K562 (cell line): ENCODE measurements around the gene NEU1. TPM values are rescaled to one million over a fixed set of nuclear protein-coding genes. Genes with fewer than 3 reads are reported as not detected.

Experiments used
- BHLHE40 ChIP-seq: IDR thresholded peaks from 2 replicates; pipeline ENCODE4 v1.6.1; 2011; ENCODE audit warnings: low read length, improper control_type of control experiment
- CCAR2 ChIP-seq: fragments of 200-400 bp; formaldehyde crosslinking; IDR thresholded peaks from 2 replicates; pipeline ENCODE4 v1.6.1; 2017; ENCODE audit warnings: mild to moderate bottlenecking, low read depth, low read length
- FOXA3 ChIP-seq, 2 experiments: fragments of 450-650 bp in 1 of 2; sonication (generic) in 1 of 2; formaldehyde crosslinking; IDR thresholded peaks in 1 of 2; conservative IDR thresholded peaks in 1 of 2; 2 replicates each; pipeline versions ENCODE4 v1.4.0 to v1.8.0; 2020 to 2022; ENCODE audit warnings: mild to moderate bottlenecking in 2 of 2, missing genetic modification reagents in 1 of 2
- HNRNPUL1 ChIP-seq: fragments of 200-400 bp; formaldehyde crosslinking; IDR thresholded peaks from 2 replicates; pipeline ENCODE4 v1.6.1; 2017; ENCODE audit warnings: low read length
- PHB2 ChIP-seq: fragments of 450-650 bp; IDR thresholded peaks from 2 replicates; pipeline ENCODE4 v1.6.1; 2017; ENCODE audit warnings: low read depth
- POLR2B ChIP-seq: fragments of 450-650 bp; IDR thresholded peaks from 2 replicates; pipeline ENCODE4 v1.6.1; 2018; ENCODE audit warnings: low read depth; ENCODE audit not compliant: partially characterized antibody
- RBM34 ChIP-seq: fragments of 200-400 bp; formaldehyde crosslinking; IDR thresholded peaks from 2 replicates; pipeline ENCODE4 v1.6.1; 2018; ENCODE audit warnings: low read length, borderline replicate concordance; ENCODE audit not compliant: insufficient read depth
- SMAD2 ChIP-seq: fragments of 150-350 bp; IDR thresholded peaks from 2 replicates; pipeline ENCODE4 v1.6.1; 2014; ENCODE audit warnings: low read depth, mild to moderate bottlenecking, low read length
- SMARCC2 ChIP-seq: fragments of 450-650 bp; IDR thresholded peaks from 2 replicates; pipeline ENCODE4 v1.6.1; 2017; ENCODE audit warnings: antibody characterized with exemption, moderate library complexity, mild to moderate bottlenecking, low read depth
- STAT5A ChIP-seq: IDR thresholded peaks from 2 replicates; pipeline ENCODE4 v1.6.1; 2012; ENCODE audit warnings: low read length, inconsistent platforms, borderline replicate concordance
- THRAP3 ChIP-seq: fragments of 450-650 bp; IDR thresholded peaks from 2 replicates; pipeline ENCODE4 v1.6.1; 2016; ENCODE audit warnings: mild to moderate bottlenecking, inconsistent platforms, borderline replicate concordance
- ZBTB7A ChIP-seq: IDR thresholded peaks from 2 replicates; pipeline ENCODE4 v1.6.1; 2011; ENCODE audit warnings: low read depth, mild to moderate bottlenecking, low read length, moderate library complexity, borderline replicate concordance; ENCODE audit not compliant: control insufficient read depth
- ZFPM2 ChIP-seq: fragments of 250-450 bp; sonication (Bioruptor Pico); IDR thresholded peaks from 2 replicates; pipeline ENCODE4 v1.5.1; 2022; ENCODE audit warnings: mild to moderate bottlenecking
- ZNF165 ChIP-seq: fragments of 250-450 bp; sonication (Bioruptor Pico); IDR thresholded peaks from 2 replicates; pipeline ENCODE4 v1.4.0; 2020; ENCODE audit warnings: borderline replicate concordance
- ZNF175 ChIP-seq: fragments of 200-800 bp; sonication (Bioruptor generic); IDR thresholded peaks from 2 replicates; pipeline ENCODE4 v1.6.1; 2016; ENCODE audit warnings: low read depth, mild to moderate bottlenecking, missing genetic modification characterization, missing compliant biosample characterization
- ZNF583 ChIP-seq: fragments of 250-450 bp; sonication (Bioruptor Pico); IDR thresholded peaks from 2 replicates; pipeline ENCODE4 v1.4.0; 2020
- ZNF695 ChIP-seq: fragments of 450-650 bp; formaldehyde crosslinking; IDR thresholded peaks from 2 replicates; pipeline ENCODE4 v1.4.0; 2020; ENCODE audit warnings: mild to moderate bottlenecking, moderate library complexity
- ZSCAN32 ChIP-seq: fragments of 450-650 bp; formaldehyde crosslinking; IDR thresholded peaks from 2 replicates; pipeline ENCODE4 v1.4.0; 2020; ENCODE audit warnings: mild to moderate bottlenecking, moderate library complexity
- polyA plus RNA-seq, 8 experiments: library from polyadenylated mRNA; depleted of rRNA in 4 of 8; stranded (reverse) in 5 of 8; unstranded in 3 of 8; fragments of >200 nt; fragmentation: Nextera tagmentation in 2 of 8; fragmentation: Illumina TruSeq in 1 of 8; extraction: Ambion mirVana in 2 of 8; extraction: Trizol in 1 of 8; gene quantifications; 2 replicates each; pipeline versions ENCODE4 v1.2.1 to v1.2.3, GENCODE V29; 2011 to 2014; ENCODE audit warnings: inconsistent platforms in 1 of 8, missing spikeins in 1 of 8
- total RNA-seq, 7 experiments: library from RNA; depleted of rRNA in 6 of 7; stranded (reverse); fragments of >200 nt in 6 of 7; fragmentation: Illumina TruSeq in 2 of 7; extraction: Trizol in 2 of 7; gene quantifications; 2 replicates each; pipeline versions ENCODE4 v1.2.1 to v1.2.3, GENCODE V29; 2011 to 2021; ENCODE audit warnings: low replicate concordance in 1 of 7
- TF ChIP-seq, protein P1 (sequence below): fragments of 450-650 bp; formaldehyde crosslinking; IDR thresholded peaks from 2 replicates; pipeline ENCODE4 v1.4.0; 2020; ENCODE audit warnings: mild to moderate bottlenecking, moderate library complexity
- TF ChIP-seq, protein P2 (sequence below): fragments of 450-650 bp; IDR thresholded peaks from one replicate; pipeline ENCODE4 v1.6.1; 2018; ENCODE audit warnings: mild to moderate bottlenecking, moderate library complexity; ENCODE audit not compliant: partially characterized antibody
- TF ChIP-seq, protein P3 (sequence below): fragments of 250-450 bp; sonication (Bioruptor Pico); IDR thresholded peaks from 2 replicates; pipeline ENCODE4 v1.5.1; 2021; ENCODE audit warnings: mild to moderate bottlenecking
- TF ChIP-seq, protein P4 (sequence below): fragments of 450-650 bp; IDR thresholded peaks from 2 replicates; pipeline ENCODE4 v1.6.1; 2016; ENCODE audit warnings: borderline replicate concordance

Gene NEU1
- total and polyA plus RNA-seq, 9 of the 15 experiments (the other 6 are each of a cell fraction or from before 2014, with no cell fraction given): 14.8 to 67.8 (median 51.0) TPM

DNA sequence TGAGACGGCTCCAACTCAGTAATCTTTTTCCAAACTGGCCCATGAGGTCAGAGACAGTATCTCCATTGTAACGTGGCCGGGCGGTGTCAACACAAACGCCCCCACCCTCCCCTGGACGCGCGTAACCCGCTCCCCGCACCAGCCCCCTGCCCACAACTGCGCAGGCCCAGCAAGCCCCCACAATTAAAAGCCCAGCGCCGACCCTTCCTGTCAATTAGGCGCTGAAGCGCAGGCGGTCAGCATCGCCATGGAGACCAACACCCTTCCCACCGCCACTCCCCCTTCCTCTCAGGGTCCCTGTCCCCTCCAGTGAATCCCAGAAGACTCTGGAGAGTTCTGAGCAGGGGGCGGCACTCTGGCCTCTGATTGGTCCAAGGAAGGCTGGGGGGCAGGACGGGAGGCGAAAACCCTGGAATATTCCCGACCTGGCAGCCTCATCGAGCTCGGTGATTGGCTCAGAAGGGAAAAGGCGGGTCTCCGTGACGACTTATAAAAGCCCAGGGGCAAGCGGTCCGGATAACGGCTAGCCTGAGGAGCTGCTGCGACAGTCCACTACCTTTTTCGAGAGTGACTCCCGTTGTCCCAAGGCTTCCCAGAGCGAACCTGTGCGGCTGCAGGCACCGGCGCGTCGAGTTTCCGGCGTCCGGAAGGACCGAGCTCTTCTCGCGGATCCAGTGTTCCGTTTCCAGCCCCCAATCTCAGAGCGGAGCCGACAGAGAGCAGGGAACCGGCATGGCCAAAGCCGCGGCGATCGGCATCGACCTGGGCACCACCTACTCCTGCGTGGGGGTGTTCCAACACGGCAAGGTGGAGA lies 47.4 kb downstream of the NEU1 start, which contains the start of the genes HSPA1A and HSPA1L (continued):
- TF ChIP-seq FOXA3 (CRISPR knock-in tag; conservative IDR thresholded peaks at IDR 0.05 in 1 of 2, IDR thresholded peaks at IDR 0.05 in 1 of 2) (peak in 1 of 2 experiments; percentile 79; a peak in 1 of 4 replicates), ZNF165 (CRISPR knock-in tag) (0 out of 2 replicates have a peak, but pooled peaks have one; percentile 77), ZSCAN32 (CRISPR knock-in tag) (peak; percentile 66; the same call in 1 of the 2 replicates), ZNF583 (CRISPR knock-in tag) (peak; percentile 81; the same call in 1 of the 2 replicates), POLR2B (peak; percentile 100), ZBTB7A (peak; percentile 84), CCAR2 (no peak), SMAD2 (no peak), STAT5A (no peak), ZFPM2 (CRISPR knock-in tag) (no peak), HNRNPUL1 (no peak; the same call in 1 of the 2 replicates), SMARCC2 (no peak), ZNF175 (no peak), PHB2 (no peak), BHLHE40 (peak; percentile 41), RBM34 (no peak), THRAP3 (no peak), ZNF695 (peak; percentile 91; the same call in 1 of the 2 replicates)
- TF ChIP-seq, protein P1, sequence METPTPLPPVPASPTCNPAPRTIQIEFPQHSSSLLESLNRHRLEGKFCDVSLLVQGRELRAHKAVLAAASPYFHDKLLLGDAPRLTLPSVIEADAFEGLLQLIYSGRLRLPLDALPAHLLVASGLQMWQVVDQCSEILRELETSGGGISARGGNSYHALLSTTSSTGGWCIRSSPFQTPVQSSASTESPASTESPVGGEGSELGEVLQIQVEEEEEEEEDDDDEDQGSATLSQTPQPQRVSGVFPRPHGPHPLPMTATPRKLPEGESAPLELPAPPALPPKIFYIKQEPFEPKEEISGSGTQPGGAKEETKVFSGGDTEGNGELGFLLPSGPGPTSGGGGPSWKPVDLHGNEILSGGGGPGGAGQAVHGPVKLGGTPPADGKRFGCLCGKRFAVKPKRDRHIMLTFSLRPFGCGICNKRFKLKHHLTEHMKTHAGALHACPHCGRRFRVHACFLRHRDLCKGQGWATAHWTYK (CRISPR knock-in tag): peak; percentile 92
- TF ChIP-seq, protein P2, sequence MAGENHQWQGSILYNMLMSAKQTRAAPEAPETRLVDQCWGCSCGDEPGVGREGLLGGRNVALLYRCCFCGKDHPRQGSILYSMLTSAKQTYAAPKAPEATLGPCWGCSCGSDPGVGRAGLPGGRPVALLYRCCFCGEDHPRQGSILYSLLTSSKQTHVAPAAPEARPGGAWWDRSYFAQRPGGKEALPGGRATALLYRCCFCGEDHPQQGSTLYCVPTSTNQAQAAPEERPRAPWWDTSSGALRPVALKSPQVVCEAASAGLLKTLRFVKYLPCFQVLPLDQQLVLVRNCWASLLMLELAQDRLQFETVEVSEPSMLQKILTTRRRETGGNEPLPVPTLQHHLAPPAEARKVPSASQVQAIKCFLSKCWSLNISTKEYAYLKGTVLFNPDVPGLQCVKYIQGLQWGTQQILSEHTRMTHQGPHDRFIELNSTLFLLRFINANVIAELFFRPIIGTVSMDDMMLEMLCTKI: no peak
- TF ChIP-seq, protein P3, sequence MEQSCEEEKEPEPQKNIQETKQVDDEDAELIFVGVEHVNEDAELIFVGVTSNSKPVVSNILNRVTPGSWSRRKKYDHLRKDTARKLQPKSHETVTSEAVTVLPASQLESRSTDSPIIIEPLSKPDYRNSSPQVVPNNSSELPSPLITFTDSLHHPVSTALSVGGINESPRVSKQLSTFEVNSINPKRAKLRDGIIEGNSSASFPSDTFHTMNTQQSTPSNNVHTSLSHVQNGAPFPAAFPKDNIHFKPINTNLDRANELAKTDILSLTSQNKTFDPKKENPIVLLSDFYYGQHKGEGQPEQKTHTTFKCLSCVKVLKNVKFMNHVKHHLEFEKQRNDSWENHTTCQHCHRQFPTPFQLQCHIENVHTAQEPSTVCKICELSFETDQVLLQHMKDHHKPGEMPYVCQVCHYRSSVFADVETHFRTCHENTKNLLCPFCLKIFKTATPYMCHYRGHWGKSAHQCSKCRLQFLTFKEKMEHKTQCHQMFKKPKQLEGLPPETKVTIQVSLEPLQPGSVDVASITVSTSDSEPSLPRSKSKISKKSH (CRISPR knock-in tag): no peak
- TF ChIP-seq, protein P4, sequence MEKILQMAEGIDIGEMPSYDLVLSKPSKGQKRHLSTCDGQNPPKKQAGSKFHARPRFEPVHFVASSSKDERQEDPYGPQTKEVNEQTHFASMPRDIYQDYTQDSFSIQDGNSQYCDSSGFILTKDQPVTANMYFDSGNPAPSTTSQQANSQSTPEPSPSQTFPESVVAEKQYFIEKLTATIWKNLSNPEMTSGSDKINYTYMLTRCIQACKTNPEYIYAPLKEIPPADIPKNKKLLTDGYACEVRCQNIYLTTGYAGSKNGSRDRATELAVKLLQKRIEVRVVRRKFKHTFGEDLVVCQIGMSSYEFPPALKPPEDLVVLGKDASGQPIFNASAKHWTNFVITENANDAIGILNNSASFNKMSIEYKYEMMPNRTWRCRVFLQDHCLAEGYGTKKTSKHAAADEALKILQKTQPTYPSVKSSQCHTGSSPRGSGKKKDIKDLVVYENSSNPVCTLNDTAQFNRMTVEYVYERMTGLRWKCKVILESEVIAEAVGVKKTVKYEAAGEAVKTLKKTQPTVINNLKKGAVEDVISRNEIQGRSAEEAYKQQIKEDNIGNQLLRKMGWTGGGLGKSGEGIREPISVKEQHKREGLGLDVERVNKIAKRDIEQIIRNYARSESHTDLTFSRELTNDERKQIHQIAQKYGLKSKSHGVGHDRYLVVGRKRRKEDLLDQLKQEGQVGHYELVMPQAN: peak; percentile 36
